K562 treated with DMSO at 1 percent for 48 hours (cell line): Measurements from ENCODE around the gene LAMA4. TPM values are rescaled to one million over a fixed set of nuclear protein-coding genes. Genes with fewer than 3 reads are reported as not detected.

Source experiments
- total RNA-seq: library from RNA; unstranded; fragments of 300-600 nt; gene quantifications from 2 replicates; pipeline ENCODE4 v1.2.3, GENCODE V29; 2022; ENCODE audit warnings: low replicate concordance; ENCODE audit errors: extremely low read depth

Gene LAMA4, protein sequence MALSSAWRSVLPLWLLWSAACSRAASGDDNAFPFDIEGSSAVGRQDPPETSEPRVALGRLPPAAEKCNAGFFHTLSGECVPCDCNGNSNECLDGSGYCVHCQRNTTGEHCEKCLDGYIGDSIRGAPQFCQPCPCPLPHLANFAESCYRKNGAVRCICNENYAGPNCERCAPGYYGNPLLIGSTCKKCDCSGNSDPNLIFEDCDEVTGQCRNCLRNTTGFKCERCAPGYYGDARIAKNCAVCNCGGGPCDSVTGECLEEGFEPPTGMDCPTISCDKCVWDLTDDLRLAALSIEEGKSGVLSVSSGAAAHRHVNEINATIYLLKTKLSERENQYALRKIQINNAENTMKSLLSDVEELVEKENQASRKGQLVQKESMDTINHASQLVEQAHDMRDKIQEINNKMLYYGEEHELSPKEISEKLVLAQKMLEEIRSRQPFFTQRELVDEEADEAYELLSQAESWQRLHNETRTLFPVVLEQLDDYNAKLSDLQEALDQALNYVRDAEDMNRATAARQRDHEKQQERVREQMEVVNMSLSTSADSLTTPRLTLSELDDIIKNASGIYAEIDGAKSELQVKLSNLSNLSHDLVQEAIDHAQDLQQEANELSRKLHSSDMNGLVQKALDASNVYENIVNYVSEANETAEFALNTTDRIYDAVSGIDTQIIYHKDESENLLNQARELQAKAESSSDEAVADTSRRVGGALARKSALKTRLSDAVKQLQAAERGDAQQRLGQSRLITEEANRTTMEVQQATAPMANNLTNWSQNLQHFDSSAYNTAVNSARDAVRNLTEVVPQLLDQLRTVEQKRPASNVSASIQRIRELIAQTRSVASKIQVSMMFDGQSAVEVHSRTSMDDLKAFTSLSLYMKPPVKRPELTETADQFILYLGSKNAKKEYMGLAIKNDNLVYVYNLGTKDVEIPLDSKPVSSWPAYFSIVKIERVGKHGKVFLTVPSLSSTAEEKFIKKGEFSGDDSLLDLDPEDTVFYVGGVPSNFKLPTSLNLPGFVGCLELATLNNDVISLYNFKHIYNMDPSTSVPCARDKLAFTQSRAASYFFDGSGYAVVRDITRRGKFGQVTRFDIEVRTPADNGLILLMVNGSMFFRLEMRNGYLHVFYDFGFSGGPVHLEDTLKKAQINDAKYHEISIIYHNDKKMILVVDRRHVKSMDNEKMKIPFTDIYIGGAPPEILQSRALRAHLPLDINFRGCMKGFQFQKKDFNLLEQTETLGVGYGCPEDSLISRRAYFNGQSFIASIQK (N-terminal part only)
- not detected in 2 replicates for total RNA-seq

DNA sequence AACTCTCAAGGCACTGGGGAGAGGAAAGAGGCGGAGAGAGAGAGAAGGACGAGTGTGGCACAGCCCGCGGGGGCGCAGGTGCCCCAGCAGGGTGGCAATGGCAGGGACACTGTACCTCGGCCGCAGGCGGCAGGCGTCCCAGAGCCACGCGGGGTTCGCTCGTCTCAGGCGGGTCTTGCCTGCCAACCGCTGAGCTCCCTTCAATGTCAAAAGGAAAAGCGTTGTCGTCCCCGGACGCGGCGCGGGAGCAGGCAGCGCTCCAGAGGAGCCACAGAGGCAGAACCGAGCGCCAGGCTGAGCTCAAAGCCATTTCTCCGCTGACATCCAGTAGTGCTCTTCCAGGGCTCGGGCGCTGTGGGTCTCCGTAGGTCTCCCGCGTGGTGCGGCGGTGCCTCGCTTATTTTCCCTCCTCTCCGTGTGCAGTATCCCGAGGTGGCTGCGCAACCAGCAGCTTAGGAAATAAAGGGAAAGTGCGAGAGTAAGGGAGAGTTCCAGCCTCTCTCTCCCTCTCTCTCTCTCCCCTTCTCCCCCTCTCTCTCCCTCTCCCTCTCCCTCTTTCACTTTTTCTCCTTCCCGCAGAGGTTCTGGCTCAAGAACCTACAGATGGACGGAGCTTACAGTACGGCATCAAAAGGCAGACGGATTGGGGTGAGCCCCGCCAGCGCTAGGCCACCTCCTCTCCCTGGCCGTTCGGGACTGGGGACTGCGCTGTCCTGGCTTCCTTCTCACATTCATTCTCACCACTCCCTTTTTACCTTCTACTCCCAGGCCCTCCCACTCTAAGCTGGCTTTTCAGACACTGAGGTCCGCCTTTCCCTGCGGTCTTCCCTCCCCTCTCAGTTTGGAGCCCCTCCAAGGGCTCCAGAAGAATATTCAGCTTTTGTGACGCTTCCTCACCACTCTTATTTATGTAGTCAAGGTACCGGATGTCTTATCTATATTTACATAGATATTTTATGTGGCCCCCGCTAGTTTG lies at the start of gene LAMA4:
Gene LAMA4, minus strand, starts transcription at position 727 of the 976 bp plus-strand sequence. Its CDS starts 417 bp downstream, at position 310.

DNA sequence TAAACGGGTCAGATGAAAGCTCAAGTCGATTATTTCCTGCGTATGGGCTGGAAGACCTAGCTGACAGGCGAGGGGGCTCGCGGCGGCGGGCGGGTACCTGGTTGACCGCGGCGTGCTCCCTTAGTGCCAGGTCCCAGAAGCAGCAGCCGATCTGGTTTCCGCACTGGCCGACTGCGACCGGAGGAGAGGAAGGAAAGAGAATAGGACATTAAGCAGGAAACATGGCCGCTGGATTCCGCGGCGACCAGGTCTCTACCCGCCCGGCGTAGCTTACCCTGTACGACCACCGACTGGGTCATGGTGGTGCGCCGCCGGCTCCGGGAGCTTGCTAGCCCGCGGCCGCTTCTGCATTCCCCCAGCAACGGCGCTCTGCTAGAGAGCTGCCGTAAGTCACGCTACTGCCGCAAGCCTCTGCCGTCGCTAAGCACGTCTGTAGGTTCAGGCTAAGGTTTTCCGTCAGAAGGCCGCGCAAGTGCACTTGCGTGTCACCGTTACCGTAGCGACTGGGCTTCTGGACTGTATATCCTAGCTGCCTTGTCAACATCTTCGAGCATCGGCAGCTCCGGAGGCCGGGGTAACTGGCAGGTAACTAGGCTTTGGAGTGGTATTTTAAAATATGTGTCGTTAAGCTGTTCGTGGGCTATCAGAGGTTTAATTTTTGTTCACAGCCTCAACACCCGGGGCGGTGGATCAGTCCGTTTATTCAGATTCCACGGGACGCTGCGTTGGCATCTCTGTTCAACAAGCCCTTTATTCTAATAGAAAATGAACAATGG lies 167.0 kb downstream of the LAMA4 start, which contains the start of the genes FAM229B and TUBE1:
Gene FAM229B, plus strand, starts transcription at position 456 of the 776 bp plus-strand sequence. CDS start 11,693 bp downstream, outside the sequence.
Gene TUBE1, minus strand, starts transcription at position 347 of the 776 bp plus-strand sequence. Its CDS starts 48 bp downstream, at position 299.

Other genes with a start within 250 kb of the LAMA4 start
- gene CCN6, start 200.5 kb downstream of the LAMA4 start, total RNA-seq, result not detected in 2 replicates
- not detected in 2 replicates for gene TUBE1, start 167.1 kb downstream of the LAMA4 start, total RNA-seq
- not detected in 2 replicates for gene FAM229B, start 167.0 kb downstream of the LAMA4 start, total RNA-seq
- not detected in 2 replicates for gene RFPL4B, start 92.8 kb upstream of the LAMA4 start, total RNA-seq